HepG2 (cell line): Measurements from ENCODE around the gene DAB1. TPM values are rescaled to one million over a fixed set of nuclear protein-coding genes. Genes with fewer than 3 reads are reported as not detected.

ENCODE experiments used
- ARID3A ChIP-seq: IDR thresholded peaks from 2 replicates; pipeline ENCODE4 v1.6.1; 2012; ENCODE audit warnings: low read depth, low read length, improper control_type of control experiment
- CAMTA2 ChIP-seq: sonication (generic); formaldehyde crosslinking; IDR thresholded peaks from 2 replicates; pipeline ENCODE4 v1.4.0; 2020; ENCODE audit warnings: mild to moderate bottlenecking, missing genetic modification reagents, borderline replicate concordance
- CBX2 ChIP-seq, 2 experiments: fragments of 200-600 bp in 1 of 2; sonication (generic); formaldehyde crosslinking in 1 of 2; IDR thresholded peaks; 2 replicates each; pipeline versions ENCODE4 v1.7.0 to v1.8.1; 2018 to 2022; ENCODE audit warnings: low read depth in 2 of 2, low read length in 1 of 2, mild to moderate bottlenecking in 1 of 2, missing genetic modification reagents in 1 of 2
- E2F1 ChIP-seq: sonication (generic); formaldehyde crosslinking; IDR thresholded peaks from 2 replicates; pipeline ENCODE4 v1.5.0; 2020; ENCODE audit warnings: missing genetic modification reagents
- GABPB1 ChIP-seq: IDR thresholded peaks from 2 replicates; pipeline ENCODE4 v1.6.1; 2016; ENCODE audit warnings: mild to moderate bottlenecking, missing genetic modification reagents, moderate library complexity, missing compliant biosample characterization
- GLI4 ChIP-seq: sonication (generic); formaldehyde crosslinking; IDR thresholded peaks from 2 replicates; pipeline ENCODE4 v1.5.1; 2020; ENCODE audit warnings: missing genetic modification reagents, mild to moderate bottlenecking, moderate library complexity, borderline replicate concordance
- IRF1 ChIP-seq: sonication (generic); formaldehyde crosslinking; IDR thresholded peaks from 2 replicates; pipeline ENCODE4 v1.4.0; 2020; ENCODE audit warnings: low read depth, mild to moderate bottlenecking, missing genetic modification reagents
- NR2F2 ChIP-seq: IDR thresholded peaks from 2 replicates; pipeline ENCODE4 v1.6.1; 2012; ENCODE audit warnings: low read depth, inconsistent platforms, borderline replicate concordance
- PHB2 ChIP-seq: fragments of 450-650 bp; IDR thresholded peaks from 2 replicates; pipeline ENCODE4 v1.6.1; 2018; ENCODE audit not compliant: partially characterized antibody
- RNF219 ChIP-seq: sonication (generic); formaldehyde crosslinking; IDR thresholded peaks from 2 replicates; pipeline ENCODE4 v1.5.0; 2020; ENCODE audit warnings: mild to moderate bottlenecking, missing genetic modification reagents
- SSRP1 ChIP-seq: IDR thresholded peaks from 2 replicates; pipeline ENCODE4 v1.6.1; 2016; ENCODE audit warnings: control low read depth
- TMF1 ChIP-seq: sonication (generic); formaldehyde crosslinking; IDR thresholded peaks from 2 replicates; pipeline ENCODE4 v1.8.1; 2022; ENCODE audit warnings: low read depth, missing genetic modification reagents
- ZNF263 ChIP-seq: sonication (generic); formaldehyde crosslinking; IDR thresholded peaks from 2 replicates; pipeline ENCODE4 v1.4.0; 2020; ENCODE audit warnings: missing genetic modification reagents
- ZNF337 ChIP-seq: sonication (generic); formaldehyde crosslinking; IDR thresholded peaks from 2 replicates; pipeline ENCODE4 v1.5.1; 2020; ENCODE audit warnings: missing genetic modification reagents, low read depth, mild to moderate bottlenecking, borderline replicate concordance
- ZNF569 ChIP-seq: sonication (generic); formaldehyde crosslinking; IDR thresholded peaks from 2 replicates; pipeline ENCODE4 v1.5.0; 2020; ENCODE audit warnings: mild to moderate bottlenecking, missing genetic modification reagents, moderate library complexity, borderline replicate concordance
- ZNF7 ChIP-seq: IDR thresholded peaks from 2 replicates; pipeline ENCODE4 v1.6.1; 2016; ENCODE audit warnings: missing biosample characterization, missing genetic modification reagents
- ZNF737 ChIP-seq: sonication (generic); formaldehyde crosslinking; IDR thresholded peaks from 2 replicates; pipeline ENCODE4 v1.5.0; 2020; ENCODE audit warnings: missing genetic modification reagents, mild to moderate bottlenecking, borderline replicate concordance
- ZNF788 ChIP-seq: sonication (generic); formaldehyde crosslinking; IDR thresholded peaks from 2 replicates; pipeline ENCODE4 v1.5.0; 2020; ENCODE audit warnings: mild to moderate bottlenecking, missing genetic modification reagents, borderline replicate concordance
- ZSCAN29 ChIP-seq: sonication (generic); formaldehyde crosslinking; conservative IDR thresholded peaks from 2 replicates; pipeline ENCODE4 v1.4.0; 2020; ENCODE audit warnings: mild to moderate bottlenecking, missing genetic modification reagents
- polyA plus RNA-seq, 8 experiments: library from polyadenylated mRNA; depleted of rRNA in 3 of 8; stranded (reverse) in 7 of 8; unstranded in 1 of 8; fragments of >200 nt; fragmentation: Illumina TruSeq in 4 of 8; extraction: Trizol in 4 of 8; gene quantifications; 2 replicates each; pipeline versions ENCODE4 v1.2.1 to v1.2.3, GENCODE V29; 2011 to 2016; ENCODE audit warnings: low read depth in 4 of 8, missing spikeins in 1 of 8, mixed read lengths in 1 of 8; ENCODE audit not compliant: insufficient read depth in 1 of 8
- total RNA-seq, 5 experiments: library from RNA; depleted of rRNA; stranded (reverse); fragments of >200 nt; fragmentation: Illumina TruSeq; extraction: Trizol; gene quantifications; 2 replicates each; pipeline ENCODE4 v1.2.3, GENCODE V29; 2016; ENCODE audit warnings: low read depth in 1 of 5
- TF ChIP-seq, protein P1 (sequence below), 2 experiments: sonication (generic) in 1 of 2; formaldehyde crosslinking in 1 of 2; IDR thresholded peaks; 2 replicates each; pipeline versions ENCODE4 v1.4.0 to v1.6.1; 2018 to 2020; ENCODE audit warnings: missing genetic modification reagents in 2 of 2, borderline replicate concordance in 1 of 2, low read depth in 1 of 2, mild to moderate bottlenecking in 1 of 2, missing biosample characterization in 1 of 2

Gene DAB1
- total and polyA plus RNA-seq, 2 of the 13 experiments (the other 11 are each of a cell fraction or from before 2014, with no cell fraction given), result 0.04 to 0.13 TPM

GRCh38 chr1:56967900-56968832 lies 455.7 kb downstream of the DAB1 start (continued):
- TF ChIP-seq E2F1 (CRISPR knock-in tag) (no peak), IRF1 (CRISPR knock-in tag) (no peak), TMF1 (CRISPR knock-in tag) (no peak), ZNF337 (CRISPR knock-in tag) (no peak), ZSCAN29 (CRISPR knock-in tag) (0 out of 2 replicates have a peak, but pooled peaks have one; percentile 48), CBX2 (IDR thresholded peaks at IDR 0.05; ENCODE audit: low read depth, low read length) (no peak), CBX2 (CRISPR knock-in tag; IDR thresholded peaks at IDR 0.05; ENCODE audit: low read depth) (no peak), ZNF7 (CRISPR knock-in tag) (peak; percentile 89), ARID3A (0 out of 2 replicates have a peak, but pooled peaks have one; percentile 23), ZNF569 (CRISPR knock-in tag) (no peak), PHB2 (no peak), NR2F2 (no peak), ZNF263 (CRISPR knock-in tag) (no peak), GLI4 (CRISPR knock-in tag) (no peak), CAMTA2 (CRISPR knock-in tag) (no peak), ZNF788 (CRISPR knock-in tag) (no peak), ZNF737 (no peak), GABPB1 (CRISPR knock-in tag) (no peak), RNF219 (CRISPR knock-in tag) (no peak), SSRP1 (CRISPR knock-in tag) (no peak)
- TF ChIP-seq, protein P1, sequence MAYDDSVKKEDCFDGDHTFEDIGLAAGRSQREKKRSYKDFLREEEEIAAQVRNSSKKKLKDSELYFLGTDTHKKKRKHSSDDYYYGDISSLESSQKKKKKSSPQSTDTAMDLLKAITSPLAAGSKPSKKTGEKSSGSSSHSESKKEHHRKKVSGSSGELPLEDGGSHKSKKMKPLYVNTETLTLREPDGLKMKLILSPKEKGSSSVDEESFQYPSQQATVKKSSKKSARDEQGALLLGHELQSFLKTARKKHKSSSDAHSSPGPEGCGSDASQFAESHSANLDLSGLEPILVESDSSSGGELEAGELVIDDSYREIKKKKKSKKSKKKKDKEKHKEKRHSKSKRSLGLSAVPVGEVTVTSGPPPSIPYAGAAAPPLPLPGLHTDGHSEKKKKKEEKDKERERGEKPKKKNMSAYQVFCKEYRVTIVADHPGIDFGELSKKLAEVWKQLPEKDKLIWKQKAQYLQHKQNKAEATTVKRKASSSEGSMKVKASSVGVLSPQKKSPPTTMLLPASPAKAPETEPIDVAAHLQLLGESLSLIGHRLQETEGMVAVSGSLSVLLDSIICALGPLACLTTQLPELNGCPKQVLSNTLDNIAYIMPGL (CRISPR knock-in tag; IDR thresholded peaks at IDR 0.05; ENCODE audit: borderline replicate concordance in 1 of 2, low read depth in 1 of 2), result peak in 1 of 2 experiments; percentile 46; a peak in 1 of 4 replicates
